NCI-H82 treated with DMSO at 0.1 percent for 48 hours (cell line): ENCODE data around the gene CSH1.
A peak's percentile ranks its signal among the peaks of the same experiment; 100 is the strongest.
"Not testable (repeated sequence)": the region's sequence is repeated elsewhere in the genome, so short reads cannot be mapped to it uniquely, and the experiment has no call there.

Source experiments
- DNase-seq: peaks from one replicate; lab custom pipeline; 2025; ENCODE audit not compliant: unreplicated experiment; lab: John Stamatoyannopoulos, UW

The CSH1 gene

DNA sequence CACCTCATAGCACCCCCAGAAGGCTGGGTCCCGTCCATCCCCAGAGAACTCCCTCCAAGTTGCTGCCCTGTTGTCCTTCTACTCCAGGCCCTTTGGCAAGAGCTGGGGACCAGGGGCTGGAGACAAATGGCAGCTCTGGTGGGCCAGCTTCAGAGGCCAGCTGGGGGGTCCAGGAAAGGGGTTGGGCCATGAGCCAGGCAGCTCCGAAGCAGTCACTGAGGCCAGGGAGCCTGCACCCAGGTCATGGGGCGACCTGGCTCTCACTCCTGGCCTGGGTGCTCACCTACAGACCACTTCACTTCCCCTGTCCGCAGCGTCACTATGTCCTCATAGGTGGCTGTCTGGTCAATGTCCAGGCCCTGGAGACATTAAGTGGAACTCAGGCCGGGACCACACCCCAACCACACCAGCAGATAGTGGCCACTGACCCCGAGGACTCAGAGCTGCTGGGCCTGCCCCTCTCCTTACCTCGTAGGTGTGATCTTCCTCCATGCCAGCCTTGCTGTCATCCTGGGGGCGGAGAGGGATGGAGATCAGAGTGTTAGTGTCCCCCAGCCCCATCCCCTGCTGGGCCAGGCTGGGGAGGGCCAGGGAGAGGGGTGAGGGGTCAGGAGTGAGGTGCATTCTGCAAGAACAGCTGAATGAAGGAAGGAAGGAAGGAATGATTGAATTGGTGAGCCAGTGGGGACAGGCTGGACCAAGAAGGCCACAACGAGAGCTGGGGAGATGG lies 32.8 kb upstream of the CSH1 start:
- no peak for DNase-seq

GRCh38 chr17:63928172-63928666 lies 31.8 kb upstream of the CSH1 start:
- no peak for DNase-seq

DNA sequence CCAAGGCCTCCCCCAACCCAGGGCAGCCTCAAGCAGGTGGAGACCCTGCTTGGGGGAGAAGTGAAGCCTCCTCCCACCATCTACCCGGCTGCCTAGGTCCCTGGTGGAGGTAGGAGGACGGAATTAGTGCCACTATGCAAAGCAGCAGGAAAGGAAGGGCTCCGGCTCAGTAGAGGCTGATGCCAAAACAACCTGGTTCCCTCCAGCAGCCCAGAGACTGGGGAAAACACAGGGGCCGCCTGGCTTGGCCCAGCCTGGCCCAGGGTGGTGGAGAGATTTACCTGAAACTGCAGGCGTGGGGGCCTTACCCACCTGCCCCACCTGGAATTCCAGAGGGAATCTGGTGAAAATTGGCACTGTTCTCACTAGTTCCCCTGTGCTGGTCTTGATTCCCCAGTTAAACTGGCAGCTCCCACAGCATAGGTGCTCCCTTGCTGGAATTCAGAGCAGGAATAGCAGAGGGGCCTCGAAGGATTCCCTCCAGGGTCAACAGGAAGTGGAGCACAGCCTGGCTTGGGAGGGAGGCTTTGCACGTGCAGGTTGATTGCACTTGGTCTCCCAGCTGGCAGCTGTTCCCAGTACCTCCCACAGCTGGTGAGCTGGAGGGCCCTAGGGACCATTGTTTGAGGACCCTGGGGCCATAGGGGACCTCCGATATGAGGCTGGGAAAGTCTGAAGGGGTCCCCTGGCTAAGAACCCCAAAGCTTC lies 31.2 kb upstream of the CSH1 start:
- DNase-seq = no peak

DNA sequence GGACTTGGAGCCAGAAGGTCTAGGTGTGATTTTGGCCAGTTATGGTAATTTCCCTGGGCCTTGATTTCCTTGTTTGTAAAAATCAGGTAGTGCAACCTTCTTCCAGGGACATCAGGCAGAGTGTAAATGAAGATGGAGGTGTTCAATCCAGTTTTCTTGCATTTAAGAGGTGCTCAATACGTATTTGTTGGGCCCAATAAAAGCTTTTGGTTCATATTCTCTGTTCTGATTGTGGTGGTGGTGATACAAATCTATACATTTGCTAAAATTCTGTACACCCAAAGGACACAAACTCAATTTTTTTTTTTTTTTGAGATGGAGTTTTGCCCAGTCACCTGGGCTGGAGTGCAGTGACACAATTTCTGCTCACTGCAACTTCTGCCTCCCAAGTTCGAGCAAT lies 29.8 kb upstream of the CSH1 start:
- no peak for DNase-seq

- DNase-seq = no peak
These were observed 29.2 kb upstream of the CSH1 start for GRCh38 chr17:63925615-63926014.

GRCh38 chr17:63922402-63922801 lies 26.0 kb upstream of the CSH1 start:
- DNase-seq = not testable (repeated sequence)

GRCh38 chr17:63920779-63921178 lies 24.4 kb upstream of the CSH1 start:
- DNase-seq = not testable (repeated sequence)

- DNase-seq = not testable (repeated sequence)
These were observed 23.7 kb upstream of the CSH1 start for GRCh38 chr17:63920050-63920449.

- peak; percentile 7 for DNase-seq
These were observed 22.9 kb upstream of the CSH1 start for GRCh38 chr17:63919311-63919723.

- DNase-seq = not testable (repeated sequence)
These were observed 22.5 kb upstream of the CSH1 start, which contains the start of gene GH1 for GRCh38 chr17:63918789-63919305. GH1 (minus strand) TSS chr17:63918839; CDS start chr17:63918776, 63 bp downstream.

GRCh38 chr17:63918305-63918704 lies 21.9 kb upstream of the CSH1 start:
- DNase-seq = no peak

DNA sequence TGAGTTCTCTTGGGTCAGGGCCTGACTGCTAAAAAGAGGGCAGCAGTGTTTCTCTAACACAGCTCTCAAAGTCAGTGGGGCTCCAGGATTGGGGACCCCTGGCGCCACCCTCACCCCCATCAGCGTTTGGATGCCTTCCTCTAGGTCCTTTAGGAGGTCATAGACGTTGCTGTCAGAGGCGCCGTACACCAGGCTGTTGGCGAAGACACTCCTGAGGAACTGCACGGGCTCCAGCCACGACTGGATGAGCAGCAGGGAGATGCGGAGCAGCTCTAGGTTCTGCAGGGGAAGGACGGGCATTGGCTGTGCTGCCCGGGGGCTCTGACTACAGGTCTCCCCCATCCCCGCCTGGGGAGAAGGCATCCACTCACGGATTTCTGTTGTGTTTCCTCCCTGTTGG lies 21.3 kb upstream of the CSH1 start:
- no peak for DNase-seq

DNA sequence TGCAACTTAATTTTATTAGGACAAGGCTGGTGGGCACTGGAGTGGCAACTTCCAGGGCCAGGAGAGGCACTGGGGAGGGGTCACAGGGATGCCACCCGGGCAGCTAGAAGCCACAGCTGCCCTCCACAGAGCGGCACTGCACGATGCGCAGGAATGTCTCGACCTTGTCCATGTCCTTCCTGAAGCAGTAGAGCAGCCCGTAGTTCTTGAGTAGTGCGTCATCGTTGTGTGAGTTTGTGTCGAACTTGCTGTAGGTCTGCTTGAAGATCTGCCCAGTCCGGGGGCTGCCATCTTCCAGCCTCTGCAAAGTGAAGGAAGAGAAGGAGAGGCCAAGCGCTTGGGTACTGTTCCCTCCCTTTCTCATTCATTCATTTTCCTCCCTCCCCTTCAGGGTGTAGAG lies 20.8 kb upstream of the CSH1 start:
- not testable (repeated sequence) for DNase-seq

DNA sequence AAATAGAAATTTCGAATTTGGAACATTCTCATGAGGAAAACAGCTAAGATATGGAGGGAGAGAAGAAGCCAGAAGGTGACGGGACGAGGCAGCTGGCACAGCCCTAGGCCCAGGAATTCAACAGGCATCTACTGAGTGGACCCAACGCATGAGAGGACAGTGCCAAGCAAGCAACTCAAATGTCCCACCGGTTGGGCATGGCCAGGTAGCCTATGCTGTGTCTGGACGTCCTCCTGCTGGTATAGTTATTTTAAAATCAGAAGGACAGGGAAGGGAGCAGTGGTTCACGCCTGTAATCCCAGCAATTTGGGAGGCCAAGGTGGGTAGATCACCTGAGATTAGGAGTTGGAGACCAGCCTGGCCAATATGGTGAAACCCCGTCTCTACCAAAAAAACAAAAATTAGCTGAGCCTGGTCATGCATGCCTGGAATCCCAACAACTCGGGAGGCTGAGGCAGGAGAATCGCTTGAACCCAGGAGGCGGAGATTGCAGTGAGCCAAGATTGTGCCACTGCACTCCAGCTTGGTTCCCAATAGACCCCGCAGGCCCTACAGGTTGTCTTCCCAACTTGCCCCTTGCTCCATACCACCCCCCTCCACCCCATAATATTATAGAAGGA lies 20.3 kb upstream of the CSH1 start:
- no peak for DNase-seq

DNA sequence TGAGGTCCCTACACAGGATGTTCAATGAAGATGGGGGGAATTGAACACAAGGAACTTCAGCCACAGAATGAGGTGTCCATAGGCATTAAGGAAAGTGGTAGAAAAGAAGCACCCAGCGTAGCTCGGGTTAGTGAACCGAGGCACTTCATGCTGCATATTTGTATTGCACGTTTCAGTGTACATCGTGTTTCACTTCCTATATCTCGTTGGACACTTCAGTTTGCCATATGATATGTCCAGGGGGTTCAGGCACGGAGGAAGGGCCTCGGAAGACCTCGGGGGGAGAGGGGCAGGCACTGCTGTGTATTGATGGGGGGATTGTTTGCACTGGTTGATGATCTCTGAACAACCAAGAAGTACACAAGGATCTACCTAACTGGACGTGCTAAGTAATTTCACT lies 19.4 kb upstream of the CSH1 start:
- DNase-seq = not testable (repeated sequence)

DNA sequence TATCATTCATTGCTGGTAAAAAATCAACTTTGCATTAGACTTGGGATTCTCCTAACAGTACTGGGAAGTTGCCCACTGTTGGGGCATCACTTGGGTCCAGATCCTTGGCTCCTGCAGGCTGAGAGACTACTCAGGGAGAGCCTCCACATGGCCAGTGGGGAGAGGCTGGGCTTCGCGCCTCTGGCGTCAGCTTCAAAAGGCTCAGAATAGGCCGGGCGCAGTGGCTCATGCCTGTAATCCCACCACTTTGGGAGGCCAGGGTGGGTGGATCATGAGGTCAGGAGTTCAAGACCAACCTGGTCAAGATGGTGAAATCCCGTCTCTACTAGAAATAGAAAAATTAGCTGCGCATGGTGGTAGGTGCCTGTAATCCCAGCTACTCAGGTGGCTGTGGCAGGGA lies 18.1 kb upstream of the CSH1 start:
- DNase-seq = no peak

DNA sequence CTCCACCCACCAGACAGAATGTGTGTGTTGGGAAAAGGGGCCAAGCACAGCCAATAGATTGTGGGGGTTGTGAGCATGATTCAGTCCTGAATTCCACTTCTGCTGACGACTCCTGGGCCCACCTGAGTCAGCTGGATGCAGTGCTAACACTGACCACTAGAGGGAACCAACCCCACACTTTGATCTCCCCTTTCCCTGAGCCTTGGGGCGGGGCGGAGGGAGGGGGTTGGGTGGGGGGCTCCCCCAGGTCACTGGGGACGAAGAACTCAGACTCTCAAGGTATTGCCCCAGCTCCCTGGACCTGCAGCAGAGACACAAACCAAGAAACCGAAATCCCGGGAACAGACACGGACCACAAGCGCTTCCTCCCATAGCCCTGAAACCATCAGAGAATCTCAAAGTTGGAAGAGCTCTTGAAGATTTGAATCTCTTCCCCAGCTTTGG lies 15.3 kb upstream of the CSH1 start:
- peak; percentile 28 for DNase-seq

GRCh38 chr17:63911041-63911635 lies 14.8 kb upstream of the CSH1 start, which contains the start of gene CSHL1:
CSHL1 (minus strand) TSS chr17:63911258; CDS start chr17:63911196, 62 bp downstream.
- DNase-seq = no peak

- DNase-seq = no peak
These were observed 13.7 kb upstream of the CSH1 start for GRCh38 chr17:63910096-63910495.

DNA sequence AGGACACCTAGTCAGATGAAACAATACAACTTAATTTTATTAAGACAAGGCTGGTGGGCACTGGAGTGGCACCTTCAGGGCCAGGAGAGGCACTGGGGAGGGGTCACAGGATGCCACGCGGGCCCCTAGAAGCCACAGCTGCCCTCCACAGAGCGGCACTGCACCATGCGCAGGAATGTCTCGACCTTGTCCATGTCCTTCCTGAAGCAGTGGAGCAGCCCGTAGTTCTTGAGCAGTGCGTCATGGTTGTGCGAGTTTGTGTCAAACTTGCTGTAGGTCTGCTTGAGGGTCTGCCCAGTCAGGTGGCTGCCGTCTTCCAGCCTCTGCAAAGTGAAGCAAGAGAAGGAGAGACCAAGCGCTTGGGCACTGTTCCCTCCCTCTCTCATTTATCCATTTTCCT lies 13.2 kb upstream of the CSH1 start:
- not testable (repeated sequence) for DNase-seq

DNA sequence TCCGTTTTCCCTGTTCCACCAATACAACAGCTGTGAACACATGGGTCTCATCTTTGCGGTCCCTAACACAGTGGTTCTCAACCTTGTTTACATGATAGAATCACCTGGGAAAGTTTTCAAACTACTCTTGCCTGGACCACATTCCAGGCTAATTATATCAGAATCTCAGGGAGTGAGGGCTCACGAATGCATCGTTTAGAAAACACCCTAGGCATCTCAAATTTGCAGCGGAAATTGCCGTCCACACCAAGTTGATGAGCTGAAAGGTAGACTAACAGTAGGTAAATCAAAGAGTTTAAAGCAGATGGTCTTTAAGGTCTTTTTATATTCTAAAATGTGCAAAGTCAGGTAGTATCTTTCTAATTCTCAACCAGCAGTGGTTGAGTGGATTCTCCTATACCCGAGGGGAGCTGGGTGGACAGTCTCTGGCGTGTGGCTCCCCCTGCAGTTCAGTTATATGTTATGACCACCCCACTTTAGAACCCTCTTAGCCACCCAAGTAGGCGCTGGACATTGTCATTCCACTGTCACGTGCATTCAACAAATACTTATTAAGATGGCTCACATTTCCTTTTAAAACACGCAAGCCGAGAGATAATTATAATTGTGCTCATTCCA lies 10.9 kb upstream of the CSH1 start:
- DNase-seq = peak; percentile 62
